Spleen (tissue), 7 donors: ENCODE data around the gene DAO.

ENCODE experiments used
- POLR2A ChIP-seq, 3 donors: fragments of 450-650 bp; IDR thresholded peaks; one replicate each; pipeline ENCODE4 v1.5.1; 2017; ENCODE audit warnings: antibody characterized with exemption in 3 of 3, mild to moderate bottlenecking in 1 of 3
- POLR2AphosphoS5 ChIP-seq, 3 donors: sonication (generic); formaldehyde crosslinking; IDR thresholded peaks; one replicate each; pipeline ENCODE4 v1.5.1; 2017; ENCODE audit warnings: antibody characterized with exemption in 3 of 3
- TF ChIP-seq, protein P1 (sequence below), 11 experiments: fragments of 200-600 bp in 7 of 11; fragments of 450-650 bp in 4 of 11; sonication (generic) in 4 of 11; IDR thresholded peaks in 8 of 11; conservative IDR thresholded peaks in 3 of 11; 1 replicate in 7 of 11; 2 replicates in 4 of 11; pipeline versions ENCODE4 v1.4.0 to v1.8.0; 2016 to 2021; ENCODE audit warnings: antibody characterized with exemption in 11 of 11, inconsistent platforms in 4 of 11, mild to moderate bottlenecking in 1 of 11
- donor health status: DM: no; HTN: no; CAD: no; lungs with moderate emphysema.
- donor health status: DM: no; HTN: no; CAD: no.
- donor health status: DM: no; HTN: no; CAD: no.

DNA sequence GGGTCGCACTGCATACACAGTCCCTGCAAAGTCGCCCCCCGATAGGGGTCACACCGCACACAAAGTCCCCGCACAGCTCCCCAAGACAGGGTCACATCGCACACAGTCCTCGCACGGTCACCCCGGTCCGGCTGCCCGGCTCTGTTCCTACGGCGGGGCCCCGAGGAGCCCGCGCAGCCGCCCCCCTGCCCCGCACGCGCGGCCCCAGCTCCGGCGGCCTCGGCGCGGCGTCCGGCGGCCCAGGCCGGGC lies 22.8 kb upstream of the DAO start:
- TF ChIP-seq, protein P1, sequence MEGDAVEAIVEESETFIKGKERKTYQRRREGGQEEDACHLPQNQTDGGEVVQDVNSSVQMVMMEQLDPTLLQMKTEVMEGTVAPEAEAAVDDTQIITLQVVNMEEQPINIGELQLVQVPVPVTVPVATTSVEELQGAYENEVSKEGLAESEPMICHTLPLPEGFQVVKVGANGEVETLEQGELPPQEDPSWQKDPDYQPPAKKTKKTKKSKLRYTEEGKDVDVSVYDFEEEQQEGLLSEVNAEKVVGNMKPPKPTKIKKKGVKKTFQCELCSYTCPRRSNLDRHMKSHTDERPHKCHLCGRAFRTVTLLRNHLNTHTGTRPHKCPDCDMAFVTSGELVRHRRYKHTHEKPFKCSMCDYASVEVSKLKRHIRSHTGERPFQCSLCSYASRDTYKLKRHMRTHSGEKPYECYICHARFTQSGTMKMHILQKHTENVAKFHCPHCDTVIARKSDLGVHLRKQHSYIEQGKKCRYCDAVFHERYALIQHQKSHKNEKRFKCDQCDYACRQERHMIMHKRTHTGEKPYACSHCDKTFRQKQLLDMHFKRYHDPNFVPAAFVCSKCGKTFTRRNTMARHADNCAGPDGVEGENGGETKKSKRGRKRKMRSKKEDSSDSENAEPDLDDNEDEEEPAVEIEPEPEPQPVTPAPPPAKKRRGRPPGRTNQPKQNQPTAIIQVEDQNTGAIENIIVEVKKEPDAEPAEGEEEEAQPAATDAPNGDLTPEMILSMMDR (IDR thresholded peaks at IDR 0.05 in 8 of 11, conservative IDR thresholded peaks at IDR 0.05 in 3 of 11) = no peak
- no peak for TF ChIP-seq POLR2AphosphoS5 (IDR thresholded peaks at IDR 0.05)
- TF ChIP-seq POLR2A (IDR thresholded peaks at IDR 0.05) = no peak
